SK-N-SH (cell line): Measurements from ENCODE around the gene KYAT1. TPM values are rescaled to one million over a fixed set of nuclear protein-coding genes. Genes with fewer than 3 reads are reported as not detected.

ENCODE experiments used
- CTCF ChIA-PET: fragments of 300-600, 350-600 bp; formaldehyde crosslinking; extraction: SDS; loops from one replicate; lab custom pipeline; 2021; lab: Yijun Ruan, JAX
- POLR2A ChIA-PET: fragments of 350-600 bp; sonication (Branson Sonifier 250); formaldehyde crosslinking; extraction: SDS; loops from one replicate; lab custom pipeline; 2020; ENCODE audit warnings: antibody characterized with exemption, inconsistent platforms; lab: Yijun Ruan, JAX
- DNase-seq: peaks from one replicate; pipeline ENCODE4 v3.0.0; 2012
- H2AFZ ChIP-seq: fragments of 200-600 bp; sonication (generic); 2 replicates; pipeline ENCODE4 v1.8.1; 2016; ENCODE audit warnings: antibody characterized with exemption, mild to moderate bottlenecking, low read depth
- H3F3A ChIP-seq: fragments of 200-600 bp; sonication (generic); replicated peaks from 2 replicates; pipeline ENCODE3; 2016; ENCODE audit warnings: antibody characterized with exemption, mild to moderate bottlenecking; ENCODE audit not compliant: insufficient read depth
- H3K27ac ChIP-seq, 2 experiments: fragments of 200-500 bp in 1 of 2; fragments of 200-600 bp in 1 of 2; sonication (Bioruptor generic) in 1 of 2; sonication (generic), shearing (Covaris generic) in 1 of 2; 2 replicates each; pipeline versions ENCODE4 v1.5.1 to v1.6.1; 2014 to 2016; ENCODE audit warnings: low read depth in 2 of 2, inconsistent platforms in 1 of 2, low read length in 1 of 2, mild to moderate bottlenecking in 1 of 2, mixed read lengths in 1 of 2
- H3K27me3 ChIP-seq: fragments of 200-600 bp; sonication (generic), shearing (Covaris generic); 2 replicates; pipeline ENCODE4 v1.6.1; 2016; ENCODE audit warnings: mixed run types; ENCODE audit not compliant: insufficient read depth
- H3K36me3 ChIP-seq, 2 experiments: fragments of 200-500 bp in 1 of 2; fragments of 200-600 bp in 1 of 2; sonication (Bioruptor generic) in 1 of 2; sonication (generic) in 1 of 2; replicated peaks in 1 of 2; 2 replicates each; pipeline versions ENCODE3 to v1.5.1; 2014 to 2016; ENCODE audit warnings: low read length in 1 of 2, mild to moderate bottlenecking in 1 of 2; ENCODE audit not compliant: insufficient read depth in 2 of 2, control insufficient read depth in 1 of 2
- H3K4me1 ChIP-seq, 2 experiments: fragments of 200-500 bp in 1 of 2; fragments of 200-600 bp in 1 of 2; sonication (Bioruptor generic) in 1 of 2; sonication (generic), shearing (Covaris generic) in 1 of 2; 2 replicates each; pipeline versions ENCODE4 v1.5.1 to v1.6.1; 2014 to 2016; ENCODE audit warnings: low read depth in 1 of 2, low read length in 1 of 2, mixed run types in 1 of 2; ENCODE audit not compliant: insufficient read depth in 2 of 2, control insufficient read depth in 1 of 2
- H3K4me2 ChIP-seq: fragments of 200-600 bp; sonication (generic), shearing (Covaris generic); 2 replicates; pipeline ENCODE4 v1.6.1; 2017; ENCODE audit warnings: mixed run types
- H3K4me3 ChIP-seq, 2 experiments: fragments of 200-500 bp in 1 of 2; fragments of 200-600 bp in 1 of 2; sonication (Bioruptor generic) in 1 of 2; sonication (generic), shearing (Covaris generic) in 1 of 2; 2 replicates each; pipeline versions ENCODE4 v1.5.1 to v1.8.1; 2014 to 2016; ENCODE audit warnings: low read depth in 2 of 2, inconsistent platforms in 1 of 2, low read length in 1 of 2, mild to moderate bottlenecking in 1 of 2, mixed read lengths in 1 of 2, moderate library complexity in 1 of 2
- H3K79me2 ChIP-seq: fragments of 200-600 bp; sonication (generic); 2 replicates; pipeline ENCODE4 v1.8.1; 2017; ENCODE audit warnings: mild to moderate bottlenecking; ENCODE audit not compliant: insufficient read depth
- H3K9ac ChIP-seq: fragments of 200-600 bp; sonication (generic); 2 replicates; pipeline ENCODE4 v1.6.1; 2017; ENCODE audit warnings: mixed run types
- H3K9me2 ChIP-seq: fragments of 200-600 bp; sonication (generic); 2 replicates; pipeline ENCODE4 v1.6.1; 2017; ENCODE audit warnings: mixed run types
- H3K9me3 ChIP-seq: fragments of 200-600 bp; sonication (generic); 2 replicates; pipeline ENCODE4 v1.6.1; 2017; ENCODE audit warnings: mixed run types, mild to moderate bottlenecking, moderate library complexity
- H4K20me1 ChIP-seq: fragments of 200-600 bp; sonication (generic); 2 replicates; pipeline ENCODE4 v1.6.1; 2017; ENCODE audit warnings: mild to moderate bottlenecking, mixed run types; ENCODE audit not compliant: insufficient read depth
- ELF1 ChIP-seq: IDR thresholded peaks from 2 replicates; pipeline ENCODE4 v1.4.0; 2012
- EP300 ChIP-seq, 2 experiments: IDR thresholded peaks; 2 replicates each; pipeline versions ENCODE4 v1.4.0 to v1.6.1; 2012; ENCODE audit warnings: borderline replicate concordance in 1 of 2, low read depth in 1 of 2, low read length in 1 of 2
- FOXJ3 ChIP-seq: sonication (generic); formaldehyde crosslinking; IDR thresholded peaks from 2 replicates; pipeline ENCODE4 v1.5.1; 2020; ENCODE audit warnings: mild to moderate bottlenecking, missing genetic modification reagents
- FOXM1 ChIP-seq: IDR thresholded peaks from 2 replicates; pipeline ENCODE4 v1.4.0; 2012; ENCODE audit warnings: low read depth, mild to moderate bottlenecking
- GATA2 ChIP-seq: sonication (generic); formaldehyde crosslinking; IDR thresholded peaks from 2 replicates; pipeline ENCODE4 v1.5.0; 2020; ENCODE audit warnings: mild to moderate bottlenecking, missing genetic modification reagents
- JUND ChIP-seq: IDR thresholded peaks from 2 replicates; pipeline ENCODE4 v1.4.0; 2012
- MEF2A ChIP-seq: IDR thresholded peaks from 2 replicates; pipeline ENCODE4 v1.4.0; 2012; ENCODE audit warnings: low read depth, borderline replicate concordance
- NFIC ChIP-seq: IDR thresholded peaks from 2 replicates; pipeline ENCODE4 v1.4.0; 2012; ENCODE audit warnings: borderline replicate concordance
- POLR2AphosphoS5 ChIP-seq: IDR thresholded peaks from 2 replicates; pipeline ENCODE4 v1.6.1; 2012; ENCODE audit warnings: low read depth, low read length
- RAD21 ChIP-seq: IDR thresholded peaks from 2 replicates; pipeline ENCODE4 v1.6.1; 2012; ENCODE audit warnings: mild to moderate bottlenecking, low read length
- RCOR1 ChIP-seq: fragments of 150-350 bp; IDR thresholded peaks from 2 replicates; pipeline ENCODE4 v1.6.1; 2017; ENCODE audit warnings: antibody characterized with exemption, low read length
- SIN3A ChIP-seq: IDR thresholded peaks from 2 replicates; pipeline ENCODE4 v1.6.1; 2012; ENCODE audit warnings: low read depth, mild to moderate bottlenecking, low read length, moderate library complexity, borderline replicate concordance
- SMC3 ChIP-seq: IDR thresholded peaks from 2 replicates; pipeline ENCODE4 v1.6.1; 2012; ENCODE audit warnings: low read depth, low read length, improper control_type of control experiment
- TCF12 ChIP-seq: IDR thresholded peaks from 2 replicates; pipeline ENCODE4 v1.4.0; 2012
- TEAD4 ChIP-seq: IDR thresholded peaks from 2 replicates; pipeline ENCODE4 v1.4.0; 2012; ENCODE audit warnings: mild to moderate bottlenecking, borderline replicate concordance; ENCODE audit not compliant: insufficient read depth
- WGBS: methylation state at CpG from one replicate; pipeline ENCODE4 v1.1.6; 2017; ENCODE audit warnings: low lambda C conversion rate; 5-methylcytosine and 5-hydroxymethylcytosine counted together
- polyA plus RNA-seq, 3 experiments: library from polyadenylated mRNA; depleted of rRNA; stranded (reverse); fragments of >200 nt; gene quantifications; 2 replicates each; pipeline ENCODE4 v1.2.3, GENCODE V29; 2012
- TF ChIP-seq, protein P1 (sequence below): IDR thresholded peaks from 2 replicates; pipeline ENCODE4 v1.4.0; 2012; ENCODE audit warnings: low read depth, borderline replicate concordance
- TF ChIP-seq, protein P2 (sequence below): fragments of 150-350 bp; IDR thresholded peaks from 2 replicates; pipeline ENCODE4 v1.6.1; 2016; ENCODE audit warnings: mild to moderate bottlenecking, low read depth, low read length
- TF ChIP-seq, protein P3 (sequence below): fragments of 200-600 bp; sonication (generic); IDR thresholded peaks from 2 replicates; pipeline ENCODE4 v1.6.1; 2017; ENCODE audit warnings: antibody characterized with exemption, mild to moderate bottlenecking, moderate library complexity

Gene KYAT1
- polyA plus RNA-seq, 1 of the 3 experiments (the other 2 are of a cell fraction) = 9.4 TPM

DNA sequence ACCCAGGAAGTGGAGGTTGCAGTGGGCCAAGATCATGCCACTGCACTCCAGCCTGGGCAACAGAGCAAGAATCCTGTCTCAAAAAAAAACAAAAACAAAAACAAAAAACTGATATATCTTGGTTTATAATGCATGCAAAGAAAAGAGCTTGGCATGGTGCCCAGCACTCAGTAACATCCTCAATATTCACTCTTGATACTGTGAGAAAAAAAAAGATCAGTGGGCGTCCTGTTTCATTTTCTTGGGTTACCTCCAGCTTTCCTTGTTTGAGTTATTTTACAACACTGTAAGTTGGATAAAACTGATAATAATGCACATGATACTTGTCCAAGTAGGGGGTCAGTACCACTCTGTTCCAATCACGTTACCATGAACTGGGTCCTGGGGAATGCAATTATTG is 46.9 kb upstream of the KYAT1 start:
- CTCF ChIA-PET = interaction anchor here (0.6 to 7.1 kb wide), 33 partner anchors 8 to 264 kb away, joined by 3 to 73 read pairs (median 6); partner anchors contain the start of genes ENDOG, KYAT1 and LRRC8A
- H3K79me2 ChIP-seq = no peaks in the 10 kb centered on the region
- H3K9ac ChIP-seq = no peak overlapping the region
- no peaks in the 10 kb centered on the region for H3K27me3 ChIP-seq
- H3K4me3 ChIP-seq = no peak overlapping the region
- H3K9me3 ChIP-seq = no peaks in the 10 kb centered on the region
- no peaks in the 10 kb centered on the region; a peak in 1 of 4 replicates for H3K4me1 ChIP-seq
- no peaks in the 10 kb centered on the region for H3K36me3 ChIP-seq
- H3K4me2 ChIP-seq = no peak overlapping the region
- TF ChIP-seq EP300 (IDR thresholded peaks at IDR 0.05; ENCODE audit: borderline replicate concordance in 1 of 2, low read depth in 1 of 2, low read length in 1 of 2) = no peak
- TF ChIP-seq SIN3A = no peak
- no peak for TF ChIP-seq POLR2AphosphoS5
- no peak for TF ChIP-seq FOXJ3
- no peak for TF ChIP-seq TCF12
- TF ChIP-seq, all 33 proteins: peak for 0
- no peaks in the 10 kb centered on the region for H4K20me1 ChIP-seq
- POLR2A ChIA-PET = interaction anchor here (0.7 kb wide), 1 partner anchor 46 kb away, joined by 4 read pairs; no protein-coding TSS in a partner anchor
- no peaks in the 10 kb centered on the region for H3K9me2 ChIP-seq
- H2AFZ ChIP-seq = peak overlapping the region; percentile 70; the same call in 1 of the 2 replicates
- DNase-seq = no peak
- no peaks in the 10 kb centered on the region for H3F3A ChIP-seq
- no peak overlapping the region for H3K27ac ChIP-seq
- WGBS = 89% methylated on average over 2 of the region's 2 CpGs

DNA sequence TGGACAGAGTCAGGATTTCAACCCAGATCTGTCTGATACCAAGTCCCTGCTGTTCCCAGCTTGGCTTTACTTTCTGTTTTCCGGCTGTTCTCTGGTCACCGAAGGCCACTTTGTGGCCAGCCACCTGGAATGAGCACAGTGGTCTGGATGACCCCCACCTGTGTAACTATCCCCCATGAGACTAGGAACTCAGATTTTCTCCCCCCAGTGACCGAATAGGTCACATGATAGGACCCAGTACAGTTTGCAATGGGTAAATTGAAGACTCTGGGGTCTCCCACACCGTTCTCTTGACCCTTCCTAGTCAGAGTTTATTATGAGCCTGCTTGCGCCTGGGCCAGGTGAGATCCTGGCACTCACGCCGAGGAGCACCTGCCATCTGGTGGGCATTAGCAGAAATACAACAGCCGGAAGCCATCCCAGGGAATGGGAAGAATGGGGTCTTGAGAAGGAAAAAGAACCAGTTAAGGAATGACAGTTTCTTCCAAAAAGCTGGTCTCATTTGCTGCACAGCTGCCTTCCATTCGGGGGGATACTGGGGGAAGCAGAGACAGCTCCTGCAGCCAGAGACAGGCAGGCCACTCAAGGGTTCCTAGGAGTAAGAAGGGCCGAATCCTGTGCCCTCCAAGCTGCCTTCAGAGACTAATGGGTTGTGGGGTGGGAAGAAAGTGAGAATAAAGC is 46.1 kb upstream of the KYAT1 start:
- H3F3A ChIP-seq = no peaks in the 10 kb centered on the region
- CTCF ChIA-PET = interaction anchor here (0.6 to 7.1 kb wide), 43 partner anchors 8 to 324 kb away, joined by 3 to 73 read pairs (median 6); partner anchors contain the start of genes ENDOG, KYAT1, LRRC8A and PKN3
- H3K79me2 ChIP-seq = no peaks in the 10 kb centered on the region
- 18% methylated on average over 10 of the region's 10 CpGs for WGBS
- no peaks in the 10 kb centered on the region for H3K9me2 ChIP-seq
- H3K27me3 ChIP-seq = no peaks in the 10 kb centered on the region
- no peaks in the 10 kb centered on the region for H4K20me1 ChIP-seq
- H3K27ac ChIP-seq = no peak overlapping the region
- no peaks in the 10 kb centered on the region for H3K36me3 ChIP-seq
- DNase-seq = peak; percentile 85
- no peak overlapping the region; a peak in 1 of 4 replicates for H3K4me3 ChIP-seq
- no peak overlapping the region for H3K4me2 ChIP-seq
- POLR2A ChIA-PET = interaction anchor here (0.7 kb wide), 1 partner anchor 45 kb away, joined by 4 read pairs; no protein-coding TSS in a partner anchor
- no peak overlapping the region for H3K9ac ChIP-seq
- H2AFZ ChIP-seq = peak overlapping the region; percentile 70
- H3K9me3 ChIP-seq = no peaks in the 10 kb centered on the region
- no peaks in the 10 kb centered on the region; a peak in 1 of 4 replicates for H3K4me1 ChIP-seq
- TF ChIP-seq JUND (no peak), ELF1 (no peak), NFIC (no peak), RCOR1 (no peak), SMC3 (peak; percentile 85), GATA2 (no peak), TEAD4 (no peak), RAD21 (peak; percentile 89), FOXJ3 (no peak), POLR2AphosphoS5 (no peak), FOXM1 (no peak), MEF2A (no peak), EP300 (IDR thresholded peaks at IDR 0.05; ENCODE audit: borderline replicate concordance in 1 of 2, low read depth in 1 of 2, low read length in 1 of 2) (no peak)
- TF ChIP-seq, protein P1, sequence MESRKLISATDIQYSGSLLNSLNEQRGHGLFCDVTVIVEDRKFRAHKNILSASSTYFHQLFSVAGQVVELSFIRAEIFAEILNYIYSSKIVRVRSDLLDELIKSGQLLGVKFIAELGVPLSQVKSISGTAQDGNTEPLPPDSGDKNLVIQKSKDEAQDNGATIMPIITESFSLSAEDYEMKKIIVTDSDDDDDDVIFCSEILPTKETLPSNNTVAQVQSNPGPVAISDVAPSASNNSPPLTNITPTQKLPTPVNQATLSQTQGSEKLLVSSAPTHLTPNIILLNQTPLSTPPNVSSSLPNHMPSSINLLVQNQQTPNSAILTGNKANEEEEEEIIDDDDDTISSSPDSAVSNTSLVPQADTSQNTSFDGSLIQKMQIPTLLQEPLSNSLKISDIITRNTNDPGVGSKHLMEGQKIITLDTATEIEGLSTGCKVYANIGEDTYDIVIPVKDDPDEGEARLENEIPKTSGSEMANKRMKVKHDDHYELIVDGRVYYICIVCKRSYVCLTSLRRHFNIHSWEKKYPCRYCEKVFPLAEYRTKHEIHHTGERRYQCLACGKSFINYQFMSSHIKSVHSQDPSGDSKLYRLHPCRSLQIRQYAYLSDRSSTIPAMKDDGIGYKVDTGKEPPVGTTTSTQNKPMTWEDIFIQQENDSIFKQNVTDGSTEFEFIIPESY = no peak
- TF ChIP-seq, protein P2, sequence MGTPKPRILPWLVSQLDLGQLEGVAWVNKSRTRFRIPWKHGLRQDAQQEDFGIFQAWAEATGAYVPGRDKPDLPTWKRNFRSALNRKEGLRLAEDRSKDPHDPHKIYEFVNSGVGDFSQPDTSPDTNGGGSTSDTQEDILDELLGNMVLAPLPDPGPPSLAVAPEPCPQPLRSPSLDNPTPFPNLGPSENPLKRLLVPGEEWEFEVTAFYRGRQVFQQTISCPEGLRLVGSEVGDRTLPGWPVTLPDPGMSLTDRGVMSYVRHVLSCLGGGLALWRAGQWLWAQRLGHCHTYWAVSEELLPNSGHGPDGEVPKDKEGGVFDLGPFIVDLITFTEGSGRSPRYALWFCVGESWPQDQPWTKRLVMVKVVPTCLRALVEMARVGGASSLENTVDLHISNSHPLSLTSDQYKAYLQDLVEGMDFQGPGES = no peak
- TF ChIP-seq, protein P3, sequence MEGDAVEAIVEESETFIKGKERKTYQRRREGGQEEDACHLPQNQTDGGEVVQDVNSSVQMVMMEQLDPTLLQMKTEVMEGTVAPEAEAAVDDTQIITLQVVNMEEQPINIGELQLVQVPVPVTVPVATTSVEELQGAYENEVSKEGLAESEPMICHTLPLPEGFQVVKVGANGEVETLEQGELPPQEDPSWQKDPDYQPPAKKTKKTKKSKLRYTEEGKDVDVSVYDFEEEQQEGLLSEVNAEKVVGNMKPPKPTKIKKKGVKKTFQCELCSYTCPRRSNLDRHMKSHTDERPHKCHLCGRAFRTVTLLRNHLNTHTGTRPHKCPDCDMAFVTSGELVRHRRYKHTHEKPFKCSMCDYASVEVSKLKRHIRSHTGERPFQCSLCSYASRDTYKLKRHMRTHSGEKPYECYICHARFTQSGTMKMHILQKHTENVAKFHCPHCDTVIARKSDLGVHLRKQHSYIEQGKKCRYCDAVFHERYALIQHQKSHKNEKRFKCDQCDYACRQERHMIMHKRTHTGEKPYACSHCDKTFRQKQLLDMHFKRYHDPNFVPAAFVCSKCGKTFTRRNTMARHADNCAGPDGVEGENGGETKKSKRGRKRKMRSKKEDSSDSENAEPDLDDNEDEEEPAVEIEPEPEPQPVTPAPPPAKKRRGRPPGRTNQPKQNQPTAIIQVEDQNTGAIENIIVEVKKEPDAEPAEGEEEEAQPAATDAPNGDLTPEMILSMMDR = peak; percentile 91
